ENCODE measurements around the gene PSME3. TPM values are rescaled to one million over a fixed set of nuclear protein-coding genes. Genes with fewer than 3 reads are reported as not detected.
A peak's percentile ranks its signal among the peaks of the same experiment; 100 is the strongest.
"Not testable (repeated sequence)": the region's sequence is repeated elsewhere in the genome, so short reads cannot be mapped to it uniquely, and the experiment has no call there.

The PSME3 gene
- total RNA-seq, 1 experiment from 2014 or later: 160 TPM

DNA sequence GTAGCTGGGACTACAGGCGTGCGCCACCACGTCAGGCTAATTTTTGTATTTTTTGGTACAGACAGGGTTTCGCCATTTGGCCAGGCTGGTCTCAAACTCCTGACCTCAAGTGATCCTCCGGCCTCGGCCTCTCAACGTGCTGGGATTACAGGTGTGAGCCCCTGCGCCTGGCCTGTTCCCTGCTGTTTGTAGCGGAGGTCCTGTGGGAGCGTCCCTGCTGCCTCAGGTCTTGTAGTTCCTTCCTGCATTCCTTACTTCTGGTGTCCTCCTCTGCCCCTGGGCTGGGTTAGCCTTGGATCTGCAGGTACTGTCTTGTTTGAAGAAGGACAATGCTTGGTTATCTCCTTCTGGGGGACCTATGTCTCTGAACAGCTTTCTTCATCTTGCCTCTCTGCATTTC, 43.8 kb downstream of the PSME3 start:
- no peak for DNase-seq (ENCODE audit: low read depth)

DNA sequence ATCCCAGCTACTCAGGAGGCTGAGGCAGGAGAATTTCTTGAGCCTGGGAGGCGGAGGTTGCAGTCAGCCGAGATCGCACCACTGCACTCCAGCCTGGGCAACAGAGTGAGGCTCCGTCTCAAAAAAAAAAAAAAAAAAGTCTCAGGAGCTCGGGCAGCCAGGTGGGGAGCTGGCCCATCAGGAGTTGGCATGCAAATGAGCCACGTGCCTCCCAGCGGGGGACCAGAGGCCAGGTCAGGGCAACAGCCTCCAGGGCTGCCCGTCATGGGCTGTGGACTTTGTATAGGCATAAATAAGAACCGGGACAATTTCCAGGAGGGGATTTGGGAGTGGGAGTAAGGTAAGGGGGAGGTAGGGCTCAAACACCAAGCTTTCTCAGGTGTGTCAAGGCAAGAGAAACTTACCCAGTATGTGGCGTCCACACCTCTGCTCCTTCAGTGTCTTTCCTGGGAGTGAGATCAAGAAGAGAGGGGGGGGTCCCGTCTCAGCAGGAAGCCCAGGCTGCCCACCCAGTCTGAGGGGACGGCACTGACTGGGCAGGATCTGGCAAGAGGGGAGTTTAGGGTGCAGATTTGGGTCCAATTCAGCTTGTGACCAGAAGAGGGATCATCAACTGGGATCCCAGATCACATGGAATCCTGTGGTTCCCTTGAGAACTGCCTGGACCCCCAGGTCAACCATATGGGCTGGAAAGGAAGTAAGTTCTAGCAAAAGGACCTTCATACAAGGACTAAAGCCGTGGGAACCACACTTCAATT, 45.1 kb downstream of the PSME3 start:
- DNase-seq (ENCODE audit: low read depth): no peak

DNA sequence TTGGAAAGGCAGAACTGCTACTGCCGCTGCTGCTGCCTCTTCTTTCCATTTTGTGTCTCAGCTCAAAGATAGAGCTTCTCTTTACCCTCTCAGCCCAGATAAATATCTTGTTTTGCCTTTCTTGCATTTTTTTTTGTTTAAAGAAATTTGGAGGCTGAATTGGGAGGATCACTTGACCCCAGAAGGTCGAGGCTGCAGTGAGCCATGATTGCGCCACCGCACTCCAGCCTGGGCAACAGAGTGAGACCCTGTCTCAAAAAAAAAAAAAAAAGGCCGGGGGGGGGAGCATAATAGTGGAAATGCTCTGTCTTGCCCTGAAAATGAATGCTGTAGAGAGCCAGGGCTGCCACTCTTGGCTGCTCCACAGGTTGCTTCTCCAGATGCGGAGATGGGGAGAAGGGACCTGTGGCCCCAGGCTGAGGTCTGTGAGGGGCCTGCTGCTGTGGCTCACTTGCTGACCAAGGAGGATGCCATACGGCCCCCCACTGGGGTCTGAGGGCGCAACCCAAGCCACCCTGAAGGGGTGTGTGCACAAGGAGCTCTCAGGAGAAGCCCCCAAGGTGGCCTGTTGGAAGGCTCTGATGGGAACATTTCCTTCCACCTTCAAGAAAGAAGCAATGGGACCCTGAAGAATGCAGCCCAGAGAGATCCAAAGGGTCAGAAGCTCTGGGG, 45.9 kb downstream of the PSME3 start:
- no peak for DNase-seq (ENCODE audit: low read depth)

DNA sequence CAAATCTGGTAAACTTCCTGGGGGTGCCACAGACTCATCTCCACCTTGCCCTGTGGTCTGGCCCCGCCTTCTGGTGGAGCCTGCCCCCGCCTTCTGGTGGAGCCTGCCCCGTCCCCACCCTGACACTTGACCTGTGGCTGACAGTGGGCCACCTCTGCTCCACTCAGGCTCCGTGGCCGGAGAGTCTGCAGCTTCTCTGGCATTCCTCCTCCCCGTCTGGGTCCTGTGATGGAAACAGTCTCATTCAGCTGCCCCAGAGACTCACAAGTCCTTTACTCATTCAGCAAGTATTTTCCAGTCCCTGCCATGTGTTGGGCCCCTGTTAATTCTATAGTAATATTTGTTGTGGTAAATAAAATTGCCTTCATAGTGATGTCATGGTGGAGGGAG, 46.4 kb downstream of the PSME3 start:
- peak; percentile 24 for DNase-seq (ENCODE audit: low read depth)

- DNase-seq (ENCODE audit: low read depth): no peak
Observed at GRCh38 chr17:42880776-42881310, 47.6 kb downstream of the PSME3 start.

GRCh38 chr17:42881706-42882105, 48.5 kb downstream of the PSME3 start:
- not testable (repeated sequence) for DNase-seq (ENCODE audit: low read depth)

GRCh38 chr17:42882166-42882565, 49.0 kb downstream of the PSME3 start:
- no peak for DNase-seq (ENCODE audit: low read depth)

- no peak for DNase-seq (ENCODE audit: low read depth)
Observed at GRCh38 chr17:42883802-42884558, 50.8 kb downstream of the PSME3 start.

- DNase-seq (ENCODE audit: low read depth): not testable (repeated sequence)
Observed at GRCh38 chr17:42885806-42886205, 52.6 kb downstream of the PSME3 start.

DNA sequence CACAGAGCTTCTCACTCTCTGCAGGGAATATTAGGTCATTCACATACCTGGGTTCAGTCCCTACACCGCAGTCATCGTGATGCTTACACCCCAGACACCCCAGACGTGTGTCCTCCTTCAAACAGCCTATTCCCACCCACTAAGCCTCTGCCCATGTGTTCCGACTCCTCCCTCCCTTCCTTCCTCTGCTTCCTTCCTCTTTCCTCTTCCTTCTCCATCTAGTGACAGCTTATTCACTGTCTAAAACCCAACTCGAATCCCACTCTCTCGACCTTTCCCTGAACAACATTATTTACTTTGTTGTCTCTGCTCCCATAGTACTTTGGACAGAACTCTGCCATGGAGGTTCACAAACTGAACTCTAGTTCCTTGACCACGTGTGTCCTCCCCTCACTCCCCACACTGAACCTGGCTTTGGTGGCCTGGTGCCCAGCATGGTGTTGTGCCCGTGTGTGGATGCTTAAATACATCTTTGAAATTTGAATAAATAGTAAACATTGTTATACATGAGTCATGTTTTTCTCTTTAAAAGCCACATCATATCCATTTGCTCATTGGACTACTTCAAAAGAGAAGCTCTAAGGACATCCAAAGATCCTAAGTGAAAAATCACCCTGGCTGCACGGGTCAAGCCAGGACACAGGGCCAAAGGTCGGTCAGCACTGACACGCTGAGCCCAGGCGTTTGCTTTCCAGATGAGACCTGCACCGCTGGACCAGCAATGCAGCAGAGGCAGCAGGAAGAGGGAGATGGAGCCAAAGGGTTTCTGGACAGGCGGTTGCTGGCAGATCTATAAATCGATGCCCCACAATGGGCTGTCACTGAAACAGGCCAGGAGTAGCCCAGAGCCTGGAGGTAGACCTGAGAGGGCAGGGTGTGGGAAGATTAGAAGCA, 53.3 kb downstream of the PSME3 start:
- DNase-seq (ENCODE audit: low read depth): no peak

DNA sequence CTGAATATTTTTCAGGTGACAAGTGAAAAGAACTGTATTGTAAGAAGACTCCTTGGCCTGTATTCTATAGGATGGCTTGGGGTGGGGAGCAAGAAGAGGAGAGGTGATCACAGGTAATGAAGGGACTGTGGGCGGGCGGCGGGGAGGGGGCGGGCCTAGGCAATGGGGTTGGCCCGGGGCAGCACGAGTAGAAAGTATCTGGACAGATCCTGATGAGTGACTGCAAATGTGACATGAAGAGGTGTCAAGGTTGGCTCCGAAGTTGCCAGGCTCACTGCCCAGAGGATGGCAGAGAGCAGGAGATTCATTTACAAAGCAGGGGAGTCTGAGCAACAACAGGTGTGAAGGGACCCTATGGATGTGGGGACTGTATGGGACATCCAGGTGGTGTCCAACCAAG, 56.6 kb downstream of the PSME3 start:
- no peak for DNase-seq (ENCODE audit: low read depth)

- no peak for DNase-seq (ENCODE audit: low read depth)
Observed at GRCh38 chr17:42891539-42892152, 58.4 kb downstream of the PSME3 start.

GRCh38 chr17:42893359-42893758, 60.2 kb downstream of the PSME3 start:
- DNase-seq (ENCODE audit: low read depth): no peak

Other genes with a start within 250 kb of the PSME3 start
- 33.2 and 35.5 TPM in 2 replicates for gene RETREG3, start 224.0 kb upstream of the PSME3 start, total RNA-seq (2014; rRNA removed)
- gene TUBG1, start 223.7 kb upstream of the PSME3 start, total RNA-seq (2014; rRNA removed): 144 and 154 TPM in 2 replicates
- gene TUBG2, start 174.1 kb upstream of the PSME3 start, total RNA-seq (2014; rRNA removed): 30.7 and 35.4 TPM in 2 replicates
- gene PLEKHH3, start 156.4 kb upstream of the PSME3 start, total RNA-seq (2014; rRNA removed): 18.7 and 20.4 TPM in 2 replicates
- 0.58 and 1.0 TPM in 2 replicates for gene CCR10, start 151.6 kb upstream of the PSME3 start, total RNA-seq (2014; rRNA removed)
- 7.1 and 9.0 TPM in 2 replicates for gene CNTNAP1, start 150.9 kb upstream of the PSME3 start, total RNA-seq (2014; rRNA removed)
- gene EZH1, start 88.4 kb upstream of the PSME3 start, total RNA-seq (2014; rRNA removed): 13.3 and 16.2 TPM in 2 replicates
- 0.26 and 0.92 TPM in 2 replicates for gene RAMP2, start 72.2 kb upstream of the PSME3 start, total RNA-seq (2014; rRNA removed)
- gene VPS25, start 59.9 kb upstream of the PSME3 start, total RNA-seq (2014; rRNA removed): 67.5 and 71.0 TPM in 2 replicates
- not detected in 2 replicates for gene WNK4, start 52.8 kb upstream of the PSME3 start, total RNA-seq (2014; rRNA removed)
- gene COA3, start 34.7 kb upstream of the PSME3 start, total RNA-seq (2014; rRNA removed): 77.6 and 84.1 TPM in 2 replicates
- 0.13 TPM in 1 of 2 replicates, not detected in the other for gene CNTD1, start 34.5 kb upstream of the PSME3 start, total RNA-seq (2014; rRNA removed)
- gene BECN1, start 9.1 kb upstream of the PSME3 start, total RNA-seq (2014; rRNA removed): 85.5 and 89.4 TPM in 2 replicates
- gene AOC2, start 11.2 kb downstream of the PSME3 start, total RNA-seq (2014; rRNA removed): 0.11 and 0.45 TPM in 2 replicates
- 0.17 TPM in 1 of 2 replicates, not detected in the other for gene AOC3, start 17.8 kb downstream of the PSME3 start, total RNA-seq (2014; rRNA removed)
- gene G6PC1, start 67.4 kb downstream of the PSME3 start, total RNA-seq (2014; rRNA removed): not detected in 2 replicates
- 20.5 and 25.0 TPM in 2 replicates for gene AARSD1, start 131.1 kb downstream of the PSME3 start, total RNA-seq (2014; rRNA removed)
- 2.4 and 5.5 TPM in 2 replicates for gene PTGES3L, start 146.7 kb downstream of the PSME3 start, total RNA-seq (2014; rRNA removed)
- 9.4 and 9.6 TPM in 2 replicates for gene RUNDC1, start 147.2 kb downstream of the PSME3 start, total RNA-seq (2014; rRNA removed)
- gene RPL27, start 165.0 kb downstream of the PSME3 start, total RNA-seq (2014; rRNA removed): 676 and 967 TPM in 2 replicates
- gene IFI35, start 173.4 kb downstream of the PSME3 start, total RNA-seq (2014; rRNA removed): 12.6 and 26.3 TPM in 2 replicates
- 248 and 297 TPM in 2 replicates for gene VAT1, start 189.0 kb downstream of the PSME3 start, total RNA-seq (2014; rRNA removed)
- 0.06 TPM in 1 of 2 replicates, not detected in the other for gene RND2, start 191.8 kb downstream of the PSME3 start, total RNA-seq (2014; rRNA removed)